Stimulated activated CD4-positive, alpha-beta T cell treated with anti-CD3 and anti-CD28 coated beads, Interleukin-1b, Interleukin-23, amount 100 ng/mL, for 4 hours (primary cell): ENCODE results near the gene RMND5B.
"Not testable (repeated sequence)": the region's sequence is repeated elsewhere in the genome, so short reads cannot be mapped to it uniquely, and the experiment has no call there.

Experiments used
- DNase-seq, 2 donors: peaks; one replicate each; pipeline ENCODE4 v3.0.0-alpha.2; 2020; ENCODE audit warnings: low read depth in 2 of 2

Gene RMND5B

GRCh38 chr5:178113841-178114324 lies 16.9 kb upstream of the RMND5B start:
- peak in 1 of 2 donors; percentile 34 for DNase-seq

GRCh38 chr5:178114325-178115135 lies 16.3 kb upstream of the RMND5B start:
- DNase-seq = peak; percentile 18 to 25

- no peak for DNase-seq
Observed at GRCh38 chr5:178115136-178115813, 15.5 kb upstream of the RMND5B start.

GRCh38 chr5:178115814-178116142 lies 15.0 kb upstream of the RMND5B start:
- DNase-seq = no peak

- DNase-seq = peak; percentile 30 to 52
Observed at GRCh38 chr5:178116143-178116885, 14.5 kb upstream of the RMND5B start.

- DNase-seq = no peak
Observed at GRCh38 chr5:178117923-178118701, 12.7 kb upstream of the RMND5B start.

GRCh38 chr5:178119915-178120606 lies 10.8 kb upstream of the RMND5B start:
- no peak for DNase-seq

- peak; percentile 65 for DNase-seq
Observed at GRCh38 chr5:178120607-178121357, 10.0 kb upstream of the RMND5B start.

GRCh38 chr5:178121391-178122276 lies 9.2 kb upstream of the RMND5B start:
- DNase-seq = no peak

GRCh38 chr5:178122346-178122745 lies 8.5 kb upstream of the RMND5B start:
- no peak for DNase-seq

GRCh38 chr5:178123094-178123965 lies 7.5 kb upstream of the RMND5B start:
- no peak for DNase-seq

GRCh38 chr5:178123966-178124925 lies 6.6 kb upstream of the RMND5B start:
- DNase-seq = no peak

GRCh38 chr5:178125253-178125906 lies 5.4 kb upstream of the RMND5B start:
- DNase-seq = no peak

- no peak for DNase-seq
Observed at GRCh38 chr5:178126556-178126955, 4.3 kb upstream of the RMND5B start.

- not testable (repeated sequence) for DNase-seq
Observed at GRCh38 chr5:178127300-178128009, 3.4 kb upstream of the RMND5B start.

GRCh38 chr5:178129296-178129695 lies 1.5 kb upstream of the RMND5B start:
- no peak for DNase-seq
